Inflammatory macrophage treated with lipopolysaccharide for 4 hours (primary cell): ENCODE results near the gene ANK3.
A peak's percentile ranks its signal among the peaks of the same experiment; 100 is the strongest.

ENCODE experiments used
- DNase-seq: peaks from one replicate; pipeline ENCODE4 v3.0.0-alpha.2; 2020

ANK3 gene

DNA sequence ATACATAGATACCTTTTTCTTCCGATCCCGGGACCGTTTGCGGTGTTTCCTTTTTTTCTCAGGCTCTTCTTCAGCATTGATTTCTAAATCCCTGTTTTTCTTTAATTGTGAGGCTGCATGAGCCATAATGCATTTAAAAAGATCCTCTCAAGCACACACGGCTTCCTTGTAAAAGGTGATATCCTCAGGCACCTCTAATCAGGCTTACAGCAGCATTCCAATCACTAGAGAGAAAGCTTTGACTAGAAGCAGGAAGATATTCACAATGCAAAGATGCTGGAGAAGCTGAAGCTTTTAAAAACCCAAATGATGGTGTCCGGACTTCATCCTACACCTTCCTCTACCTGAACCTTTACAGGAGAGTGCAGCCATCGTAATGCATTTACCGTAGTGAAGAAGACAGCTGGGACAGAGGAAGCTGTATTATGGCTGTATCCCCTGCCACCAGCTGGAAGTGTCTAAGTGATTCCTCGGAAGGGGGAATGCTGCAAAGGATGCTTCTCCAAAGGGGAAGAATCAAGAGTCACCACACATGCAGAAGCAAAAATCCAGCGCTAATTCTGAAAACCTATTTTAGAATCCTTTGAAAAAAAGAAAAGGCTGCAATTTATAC, at the start of gene ANK3:
Gene ANK3, minus strand, starts transcription at position 463 of the 613 bp plus-strand sequence. Its CDS starts 337 bp downstream, at position 126.
- no peak for DNase-seq

DNA sequence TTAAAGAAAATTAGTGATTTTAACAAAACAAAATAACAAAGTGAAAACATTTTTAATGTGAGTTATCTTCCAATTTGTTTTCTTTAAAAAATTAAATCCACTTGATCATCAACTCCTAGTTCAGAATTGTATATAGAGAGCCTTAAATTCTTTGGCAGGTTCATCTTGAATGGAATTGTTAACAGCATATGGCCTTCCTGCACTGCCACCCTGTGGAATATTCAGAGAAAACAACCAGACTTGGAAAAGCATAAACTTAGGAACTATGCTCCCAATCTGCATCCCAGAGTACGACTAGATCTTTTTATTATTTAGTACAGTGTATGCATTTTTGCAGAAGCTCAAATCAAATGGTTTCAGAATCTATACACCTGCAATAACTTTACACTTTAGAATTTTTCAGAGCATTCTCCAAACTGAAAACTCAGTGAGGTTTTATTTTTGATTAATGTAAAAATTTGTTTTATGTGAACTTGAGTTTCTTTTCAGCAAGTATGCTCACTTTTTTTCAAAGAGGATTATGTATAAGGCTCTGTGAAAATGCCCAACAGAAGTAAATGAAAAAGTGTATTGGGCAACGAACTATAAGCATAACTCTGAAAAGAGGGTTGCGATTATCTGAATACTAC, 44.9 kb upstream of the ANK3 start:
- peak; percentile 54 for DNase-seq

DNA sequence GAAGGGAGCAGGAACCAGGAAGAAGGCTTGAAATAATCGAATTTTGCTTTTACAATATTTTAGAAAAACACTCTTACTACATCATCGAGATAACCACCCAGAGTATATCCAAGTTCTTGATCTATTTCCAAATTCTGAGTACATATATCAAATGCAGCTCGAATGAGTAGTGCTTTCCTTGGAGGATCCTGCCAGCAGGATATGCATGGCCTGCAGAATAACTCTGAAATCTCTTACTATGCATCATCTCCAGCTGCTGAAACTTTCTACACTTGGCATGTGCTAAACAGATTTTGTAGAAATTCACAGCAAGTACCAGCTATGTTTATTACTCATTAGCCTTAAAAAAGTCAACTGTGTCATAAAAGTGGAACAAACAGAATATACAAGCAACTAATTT, 44.0 kb upstream of the ANK3 start:
- no peak for DNase-seq

- DNase-seq: no peak
These were observed 41.3 kb upstream of the ANK3 start for GRCh38 chr10:60430836-60431597.

DNA sequence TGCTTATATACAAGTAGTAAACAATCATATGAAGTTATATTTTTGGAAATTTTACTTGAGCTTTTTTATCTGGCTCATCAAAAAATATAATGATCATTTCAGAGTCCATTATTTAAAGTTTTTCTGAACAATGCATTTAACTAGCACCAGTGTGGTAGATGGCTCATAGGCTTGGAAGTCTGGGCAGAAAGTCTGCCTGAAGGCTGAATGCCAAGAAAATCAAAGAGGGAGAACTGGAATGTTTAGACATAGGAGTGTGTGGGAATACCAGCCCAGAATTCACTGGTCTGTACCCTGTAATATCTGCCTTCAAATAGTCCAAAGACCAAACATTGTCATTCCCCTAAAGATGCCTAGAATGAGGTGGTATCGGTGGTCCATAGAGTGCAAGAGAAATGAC, 40.3 kb upstream of the ANK3 start:
- no peak for DNase-seq

- no peak for DNase-seq
These were observed 39.6 kb upstream of the ANK3 start for GRCh38 chr10:60429084-60429849.

GRCh38 chr10:60428387-60428737, 38.7 kb upstream of the ANK3 start:
- no peak for DNase-seq

DNA sequence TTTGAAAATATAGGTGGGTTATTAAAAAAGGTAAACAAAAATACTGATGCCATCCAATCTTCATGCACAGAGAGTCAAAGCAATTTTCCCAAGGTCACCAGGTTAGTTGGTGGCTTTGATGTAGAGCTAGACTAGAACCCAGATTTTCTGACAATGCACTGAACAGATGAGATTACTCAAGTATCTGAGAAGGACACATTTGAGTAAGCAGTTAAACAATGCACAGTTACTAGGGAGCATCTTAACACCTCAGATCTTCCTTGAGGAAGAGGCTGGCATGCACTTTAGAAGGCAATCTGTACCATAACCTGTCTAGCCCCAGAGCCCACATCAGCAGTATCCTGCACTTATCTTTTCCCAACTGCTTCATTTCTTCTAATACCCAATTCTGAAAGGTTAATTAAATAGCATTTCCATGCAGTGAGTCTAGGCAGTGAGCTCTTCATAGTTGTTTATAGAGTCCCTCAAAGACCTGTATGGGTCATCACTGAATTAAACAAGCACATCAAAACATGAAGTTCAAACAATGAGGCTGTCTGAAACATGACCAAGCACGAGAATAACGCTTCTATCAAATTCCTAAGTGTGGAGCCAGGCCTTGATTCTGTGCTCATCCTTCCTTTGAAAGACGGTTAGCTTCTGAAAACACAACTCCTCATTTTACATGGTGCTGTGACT, 38.2 kb upstream of the ANK3 start:
- DNase-seq: no peak

- no peak for DNase-seq
These were observed 37.5 kb upstream of the ANK3 start for GRCh38 chr10:60427148-60427547.

GRCh38 chr10:60426425-60426824, 36.8 kb upstream of the ANK3 start:
- peak; percentile 69 for DNase-seq

GRCh38 chr10:60425392-60426110, 35.9 kb upstream of the ANK3 start:
- DNase-seq: no peak

DNA sequence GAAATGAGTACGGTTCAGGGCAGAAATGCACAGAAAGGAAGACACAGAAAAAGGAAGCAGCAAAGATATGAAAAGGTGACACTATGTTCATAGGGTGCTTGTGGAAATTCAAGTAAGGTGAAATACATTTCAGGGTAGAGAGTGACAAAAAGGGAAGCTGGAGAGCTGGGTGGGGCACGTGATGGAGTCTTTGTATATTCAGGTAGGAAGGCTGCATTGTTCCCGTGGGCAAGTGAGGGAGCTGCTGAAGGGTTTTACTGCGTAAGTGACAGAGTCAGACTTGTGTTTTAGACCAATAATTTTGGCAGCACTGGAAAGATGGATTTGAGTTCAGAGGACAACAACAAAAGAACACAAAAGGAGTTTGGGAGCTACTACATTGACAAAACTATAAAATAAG, 35.3 kb upstream of the ANK3 start:
- DNase-seq: no peak

DNA sequence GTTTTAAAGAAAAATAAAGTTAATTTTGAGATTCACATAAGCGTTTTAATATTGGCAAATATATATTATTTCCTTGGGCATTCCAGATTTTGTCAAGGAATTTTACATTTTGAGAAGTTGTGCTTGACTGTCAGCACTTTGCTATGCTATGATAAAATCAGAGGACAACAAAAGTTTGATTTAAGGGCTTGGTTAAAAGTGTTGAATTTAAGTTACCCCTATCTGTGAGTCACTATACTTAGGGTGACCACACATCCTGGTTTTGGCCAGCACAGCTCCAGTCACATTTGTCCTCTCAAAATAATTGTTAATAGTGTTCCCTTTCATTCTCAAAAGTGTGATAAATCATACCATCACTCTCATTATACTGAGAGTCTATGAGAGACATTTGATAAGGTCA, 34.2 kb upstream of the ANK3 start:
- no peak for DNase-seq

DNA sequence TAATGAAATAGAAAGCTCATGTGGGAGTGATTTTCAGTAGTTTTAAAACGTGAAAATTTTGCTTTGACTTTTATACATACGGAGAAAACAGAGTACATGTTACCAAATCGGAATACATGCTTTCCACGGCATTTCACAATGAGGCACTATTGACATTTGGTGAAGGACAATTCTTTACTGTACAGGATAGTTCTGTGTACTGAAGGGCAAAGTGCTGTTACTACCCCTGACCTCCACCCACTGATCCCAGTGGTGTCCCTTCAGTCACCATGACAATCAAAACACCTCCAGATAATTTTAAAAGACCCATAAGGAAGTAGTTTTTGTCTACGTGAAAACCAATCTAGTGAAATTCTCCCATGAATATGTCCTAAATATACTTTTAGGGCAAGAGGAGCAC, 33.1 kb upstream of the ANK3 start:
- no peak for DNase-seq

GRCh38 chr10:60420991-60421894, 31.6 kb upstream of the ANK3 start:
- DNase-seq: no peak

- no peak for DNase-seq
These were observed 29.6 kb upstream of the ANK3 start for GRCh38 chr10:60419249-60419648.

DNA sequence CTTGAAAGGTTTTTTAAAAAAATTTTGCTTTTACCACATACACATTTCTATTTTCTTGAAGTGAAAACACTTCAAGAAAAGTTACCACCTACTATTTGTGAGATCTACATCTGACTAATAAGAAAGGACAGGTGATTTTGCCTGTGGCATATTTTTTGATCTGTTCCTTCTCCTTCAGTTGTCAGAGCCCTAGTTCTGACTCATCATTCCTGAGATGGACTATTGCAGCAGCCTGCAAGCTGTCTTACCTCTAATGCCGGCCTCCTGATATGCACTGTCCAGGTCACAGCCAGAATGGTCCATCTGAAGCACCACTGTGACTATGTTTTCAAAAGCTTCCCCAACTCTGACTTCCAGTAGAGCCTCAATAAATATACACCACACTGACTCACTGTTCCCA, 28.2 kb upstream of the ANK3 start:
- DNase-seq: no peak

GRCh38 chr10:60417024-60417423, 27.3 kb upstream of the ANK3 start:
- DNase-seq: no peak

DNA sequence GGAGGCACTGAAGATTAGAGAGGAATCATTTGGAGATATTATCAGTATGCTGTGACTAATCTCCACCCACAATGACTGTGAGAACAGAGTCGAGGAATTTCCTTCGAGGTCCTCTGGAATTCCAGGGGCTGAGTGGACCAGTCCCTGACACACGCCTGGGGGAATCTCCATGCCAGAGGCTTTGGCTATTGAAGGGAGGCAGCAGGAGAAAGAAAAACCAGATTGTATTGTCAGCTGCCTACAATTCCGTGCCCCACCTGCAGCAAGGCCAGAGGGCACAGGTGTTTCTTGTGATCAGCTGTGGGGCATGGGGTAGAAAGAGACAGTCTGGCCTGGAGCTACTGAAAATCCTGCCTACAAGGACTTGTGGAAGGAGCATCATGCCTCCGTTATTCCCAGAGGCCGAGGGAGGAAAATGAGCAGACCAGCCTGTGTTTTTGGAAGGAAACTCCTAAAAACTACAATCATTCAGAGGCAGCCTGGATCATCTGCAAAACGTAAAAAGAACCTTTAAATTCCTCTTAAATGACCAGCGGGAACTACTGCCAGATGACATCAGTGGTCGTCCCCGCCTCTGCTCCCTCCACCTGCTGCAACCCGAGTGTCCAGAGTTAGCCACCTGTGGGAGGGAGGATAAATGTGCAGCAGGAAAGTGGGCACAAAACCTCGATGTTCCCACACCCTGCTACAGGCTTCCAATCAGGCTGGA, 25.4 kb upstream of the ANK3 start:
- no peak for DNase-seq

- DNase-seq: no peak
These were observed 24.4 kb upstream of the ANK3 start for GRCh38 chr10:60414111-60414510.
